SU-DHL-6 (cell line): Measurements from ENCODE around the gene OSBPL5.

Experiments
- H2AFZ ChIP-seq: fragments of 200-600 bp; sonication (generic); 2 replicates; pipeline ENCODE4 v1.6.1; 2014; ENCODE audit warnings: low read depth, mild to moderate bottlenecking, moderate library complexity, mixed read lengths, antibody characterized with exemption, low read length; ENCODE audit not compliant: severe bottlenecking
- H3F3A ChIP-seq: fragments of 200-600 bp; shearing (Covaris generic); 2 replicates; pipeline ENCODE4 v1.6.0; 2016; ENCODE audit warnings: antibody characterized with exemption, mild to moderate bottlenecking; ENCODE audit not compliant: insufficient read depth
- H3K27ac ChIP-seq: fragments of 200-600 bp; sonication (generic); 2 replicates; pipeline ENCODE4 v1.5.1; 2016; ENCODE audit warnings: low read depth, mild to moderate bottlenecking, low read length, moderate library complexity, mixed read lengths
- H3K27me3 ChIP-seq: fragments of 200-600 bp; sonication (generic), shearing (Covaris generic); 2 replicates; pipeline ENCODE4 v1.6.0; 2014; ENCODE audit warnings: mild to moderate bottlenecking, low read length
- H3K36me3 ChIP-seq: fragments of 200-600 bp; sonication (generic); 2 replicates; pipeline ENCODE4 v1.6.1; 2014; ENCODE audit warnings: mild to moderate bottlenecking, low read length, mixed read lengths
- H3K4me2 ChIP-seq: fragments of 300-600, 200-600 bp; shearing (Covaris generic), sonication (generic); 2 replicates; pipeline ENCODE4 v1.6.0; 2014; ENCODE audit warnings: low read length, low read depth, mild to moderate bottlenecking; ENCODE audit not compliant: poor library complexity, severe bottlenecking
- H3K4me3 ChIP-seq: fragments of 200-600 bp; sonication (generic); 2 replicates; pipeline ENCODE4 v1.5.1; 2014; ENCODE audit warnings: antibody characterized with exemption, low read length, mild to moderate bottlenecking, mixed read lengths; ENCODE audit not compliant: insufficient read depth, poor library complexity, severe bottlenecking
- H3K79me2 ChIP-seq: fragments of 200-600 bp; sonication (generic); 2 replicates; pipeline ENCODE4 v1.6.1; 2014; ENCODE audit warnings: mild to moderate bottlenecking, low read length, moderate library complexity; ENCODE audit not compliant: insufficient read depth
- H3K9ac ChIP-seq: fragments of 200-600 bp; sonication (generic); 2 replicates; pipeline ENCODE4 v1.7.0; 2014; ENCODE audit warnings: mild to moderate bottlenecking, low read length
- H3K9me2 ChIP-seq: fragments of 200-600 bp; sonication (generic); replicated peaks from 2 replicates; pipeline ENCODE4 v1.6.1; 2014; ENCODE audit warnings: low read length; ENCODE audit not compliant: insufficient read depth
- H3K9me3 ChIP-seq: fragments of 200-600 bp; sonication (generic); 2 replicates; pipeline ENCODE4 v1.6.1; 2014; ENCODE audit warnings: low read length, mixed read lengths; ENCODE audit not compliant: insufficient read depth
- H4K20me1 ChIP-seq: fragments of 200-600 bp; sonication (generic); 2 replicates; pipeline ENCODE4 v1.6.1; 2014; ENCODE audit warnings: low read depth, mild to moderate bottlenecking, antibody characterized with exemption, low read length, moderate library complexity, mixed read lengths
- EZH2phosphoT487 ChIP-seq: fragments of 200-600 bp; sonication (generic), shearing (Covaris generic); conservative IDR thresholded peaks from 2 replicates; pipeline ENCODE4 v1.6.1; 2018; ENCODE audit warnings: mild to moderate bottlenecking, antibody characterized with exemption, low read length, moderate library complexity, mixed read lengths
- TF ChIP-seq, protein P1 (sequence below): fragments of 200-600 bp; sonication (generic); IDR thresholded peaks from one replicate; pipeline ENCODE4 v1.5.1; 2017; ENCODE audit warnings: antibody characterized with exemption, mild to moderate bottlenecking, low read length, moderate library complexity; ENCODE audit not compliant: insufficient read depth, poor library complexity, severe bottlenecking

Gene OSBPL5

DNA sequence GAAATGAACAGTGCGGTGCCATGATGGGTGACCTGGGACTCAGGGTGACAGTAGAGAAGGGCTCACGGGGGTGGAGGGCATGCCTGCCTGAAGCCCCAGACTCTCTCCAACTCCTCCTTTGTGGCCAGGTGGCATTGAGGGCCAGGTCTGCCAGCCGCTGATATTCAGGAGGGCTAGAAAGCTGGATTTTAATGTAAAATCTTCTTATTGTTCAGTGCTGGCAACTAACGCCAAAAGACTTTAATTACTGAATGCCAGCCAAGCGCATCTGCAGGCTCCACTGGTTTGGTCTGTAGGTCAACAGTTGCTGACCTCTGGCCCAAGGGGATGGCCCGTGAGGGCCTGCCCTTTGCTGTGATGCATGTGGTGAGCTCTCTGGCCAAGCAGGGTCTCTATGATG, 43.2 kb upstream of the OSBPL5 start:
- H4K20me1 ChIP-seq: no peaks in the 10 kb centered on the region
- no peaks in the 10 kb centered on the region for H3K79me2 ChIP-seq
- no peaks in the 10 kb centered on the region for H3K9me3 ChIP-seq
- no peak overlapping the region for H3K4me3 ChIP-seq
- no peak overlapping the region for H2AFZ ChIP-seq
- no peak overlapping the region for H3K27ac ChIP-seq
- no peak overlapping the region for H3K4me2 ChIP-seq
- H3K9ac ChIP-seq: no peak overlapping the region
- H3K27me3 ChIP-seq: no peaks in the 10 kb centered on the region; the same call in 1 of the 2 replicates
- no peaks in the 10 kb centered on the region for H3F3A ChIP-seq
- TF ChIP-seq EZH2phosphoT487: no peak
- TF ChIP-seq, protein P1, sequence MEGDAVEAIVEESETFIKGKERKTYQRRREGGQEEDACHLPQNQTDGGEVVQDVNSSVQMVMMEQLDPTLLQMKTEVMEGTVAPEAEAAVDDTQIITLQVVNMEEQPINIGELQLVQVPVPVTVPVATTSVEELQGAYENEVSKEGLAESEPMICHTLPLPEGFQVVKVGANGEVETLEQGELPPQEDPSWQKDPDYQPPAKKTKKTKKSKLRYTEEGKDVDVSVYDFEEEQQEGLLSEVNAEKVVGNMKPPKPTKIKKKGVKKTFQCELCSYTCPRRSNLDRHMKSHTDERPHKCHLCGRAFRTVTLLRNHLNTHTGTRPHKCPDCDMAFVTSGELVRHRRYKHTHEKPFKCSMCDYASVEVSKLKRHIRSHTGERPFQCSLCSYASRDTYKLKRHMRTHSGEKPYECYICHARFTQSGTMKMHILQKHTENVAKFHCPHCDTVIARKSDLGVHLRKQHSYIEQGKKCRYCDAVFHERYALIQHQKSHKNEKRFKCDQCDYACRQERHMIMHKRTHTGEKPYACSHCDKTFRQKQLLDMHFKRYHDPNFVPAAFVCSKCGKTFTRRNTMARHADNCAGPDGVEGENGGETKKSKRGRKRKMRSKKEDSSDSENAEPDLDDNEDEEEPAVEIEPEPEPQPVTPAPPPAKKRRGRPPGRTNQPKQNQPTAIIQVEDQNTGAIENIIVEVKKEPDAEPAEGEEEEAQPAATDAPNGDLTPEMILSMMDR: no peak
- H3K9me2 ChIP-seq: no peaks in the 10 kb centered on the region
- H3K36me3 ChIP-seq: no peaks in the 10 kb centered on the region

DNA sequence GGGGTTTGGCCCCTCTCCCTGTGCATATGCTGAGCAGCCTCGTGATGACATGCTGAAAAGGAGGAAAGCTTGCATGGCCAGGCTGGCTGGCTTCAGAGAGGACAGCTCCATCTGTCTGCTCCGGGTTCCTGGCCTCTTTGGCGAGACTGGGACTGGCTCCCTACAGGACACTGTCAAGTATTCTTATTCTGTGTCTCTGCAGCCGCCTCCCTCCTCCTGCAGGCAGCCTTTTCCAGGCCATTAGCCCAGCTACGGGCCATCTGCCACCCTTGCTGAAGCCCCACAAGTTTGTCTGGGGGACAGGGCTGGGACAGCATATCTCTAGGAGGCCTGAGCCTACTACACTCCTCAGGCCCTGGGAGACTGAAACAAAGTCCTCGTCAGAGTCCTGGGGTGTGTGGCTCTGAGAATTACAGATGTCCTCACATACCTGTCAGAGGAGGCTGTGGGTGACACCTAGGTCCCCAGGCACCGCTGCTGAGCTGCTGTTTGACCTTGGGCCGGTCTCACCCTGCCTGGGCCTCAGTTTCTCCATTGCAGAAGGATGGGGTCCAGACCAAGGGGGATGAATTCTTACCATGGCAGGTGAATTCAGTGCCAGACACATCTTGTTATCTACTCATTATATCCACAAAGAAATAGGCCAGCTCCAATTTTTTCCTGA, 42.5 kb upstream of the OSBPL5 start:
- H3K4me3 ChIP-seq: no peak overlapping the region
- H3K9me2 ChIP-seq: no peaks in the 10 kb centered on the region
- no peaks in the 10 kb centered on the region for H3K79me2 ChIP-seq
- no peak overlapping the region for H2AFZ ChIP-seq
- no peak overlapping the region for H3K4me2 ChIP-seq
- H3K36me3 ChIP-seq: no peaks in the 10 kb centered on the region
- no peaks in the 10 kb centered on the region for H3F3A ChIP-seq
- TF ChIP-seq, protein P1: no peak
- no peak for TF ChIP-seq EZH2phosphoT487
- no peak overlapping the region for H3K9ac ChIP-seq
- no peaks in the 10 kb centered on the region for H3K9me3 ChIP-seq
- H3K27ac ChIP-seq: no peak overlapping the region
- no peaks in the 10 kb centered on the region for H4K20me1 ChIP-seq
- no peaks in the 10 kb centered on the region; the same call in 1 of the 2 replicates for H3K27me3 ChIP-seq

DNA sequence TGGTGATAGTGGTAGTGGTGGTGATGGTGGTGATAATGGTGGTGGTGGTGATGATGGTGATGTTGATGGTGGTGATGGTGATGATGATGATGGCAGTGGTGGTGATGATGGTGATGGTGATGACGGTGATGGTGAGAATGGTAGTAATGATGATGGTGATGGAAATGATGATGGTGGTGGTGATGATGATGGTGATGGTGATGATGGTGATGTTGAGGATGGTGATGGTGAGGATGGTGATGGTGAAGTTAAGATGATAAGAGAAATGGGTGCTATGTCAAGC, 41.8 kb upstream of the OSBPL5 start:
- no peak overlapping the region for H3K27ac ChIP-seq
- H2AFZ ChIP-seq: no peak overlapping the region
- no peak overlapping the region for H3K4me3 ChIP-seq
- H3K79me2 ChIP-seq: no peaks in the 10 kb centered on the region
- H3F3A ChIP-seq: no peaks in the 10 kb centered on the region
- H3K9ac ChIP-seq: no peak overlapping the region
- no peaks in the 10 kb centered on the region for H3K9me3 ChIP-seq
- no peak for TF ChIP-seq EZH2phosphoT487
- TF ChIP-seq, protein P1: no peak
- H4K20me1 ChIP-seq: no peaks in the 10 kb centered on the region
- H3K4me2 ChIP-seq: no peak overlapping the region
- H3K36me3 ChIP-seq: no peaks in the 10 kb centered on the region
- no peaks in the 10 kb centered on the region; the same call in 1 of the 2 replicates for H3K27me3 ChIP-seq
- H3K9me2 ChIP-seq: no peaks in the 10 kb centered on the region
